OCI-LY3 (cell line): Measurements from ENCODE around the gene DYRK1A.

Source experiments
- H2AFZ ChIP-seq: fragments of 200-600, 300-600 bp; shearing (Covaris generic); 2 replicates; pipeline ENCODE4 v1.6.0; 2014; ENCODE audit warnings: antibody characterized with exemption, low read depth, low read length
- H3K27ac ChIP-seq: fragments of 200-600, 300-600 bp; sonication (generic); 2 replicates; pipeline ENCODE4 v1.5.1; 2014; ENCODE audit warnings: mild to moderate bottlenecking, low read length, moderate library complexity, mixed read lengths
- H3K27me3 ChIP-seq: fragments of 200-600, 300-600 bp; sonication (generic); 2 replicates; pipeline ENCODE4 v1.6.1; 2014; ENCODE audit warnings: low read depth, low read length, mixed read lengths
- H3K36me3 ChIP-seq: fragments of 200-600, 300-600 bp; sonication (generic); replicated peaks from 2 replicates; pipeline ENCODE3; 2014; ENCODE audit warnings: low read depth, low read length, mixed read lengths
- H3K4me1 ChIP-seq: fragments of 300-600, 200-600 bp; sonication (generic); 2 replicates; pipeline ENCODE4 v1.6.1; 2014; ENCODE audit warnings: low read length, mixed read lengths
- H3K4me2 ChIP-seq: fragments of 200-600, 300-600 bp; sonication (generic); 2 replicates; pipeline ENCODE4 v1.6.1; 2014; ENCODE audit warnings: low read length, mixed read lengths
- H3K4me3 ChIP-seq: fragments of 300-600, 200-600 bp; sonication (generic); 2 replicates; pipeline ENCODE4 v1.5.1; 2014; ENCODE audit warnings: antibody characterized with exemption, mild to moderate bottlenecking, low read length, moderate library complexity
- H3K79me2 ChIP-seq: fragments of 300-600, 200-600 bp; shearing (Covaris generic); 2 replicates; pipeline ENCODE4 v1.6.1; 2014; ENCODE audit warnings: mild to moderate bottlenecking, low read length, mixed read lengths
- H3K9ac ChIP-seq: fragments of 300-600, 200-600 bp; shearing (Covaris generic); 2 replicates; pipeline ENCODE4 v1.6.0; 2014; ENCODE audit warnings: mild to moderate bottlenecking, low read length, moderate library complexity
- H3K9me3 ChIP-seq: fragments of 200-600, 300-600 bp; shearing (Covaris generic); 2 replicates; pipeline ENCODE4 v1.6.1; 2014; ENCODE audit warnings: low read length, mixed read lengths; ENCODE audit not compliant: insufficient read depth
- H4K20me1 ChIP-seq: fragments of 200-600, 300-600 bp; sonication (generic); 2 replicates; pipeline ENCODE4 v1.6.1; 2016; ENCODE audit warnings: low read length, mixed read lengths; ENCODE audit not compliant: insufficient read depth
- CTCF ChIP-seq: fragments of 200-600, 300-600 bp; sonication (generic); IDR thresholded peaks from 2 replicates; pipeline ENCODE4 v1.5.1; 2014; ENCODE audit warnings: antibody characterized with exemption, low read length, low read depth
- EZH2phosphoT487 ChIP-seq: fragments of 200-600 bp; shearing (Covaris generic); IDR thresholded peaks from 2 replicates; pipeline ENCODE4 v1.6.1; 2018; ENCODE audit warnings: antibody characterized with exemption, mixed run types, low read depth

DYRK1A gene

GRCh38 chr21:37574751-37575150, 208.2 kb downstream of the DYRK1A start:
- Histone ChIP-seq H2AFZ (no peak overlapping the region), H4K20me1 (no peaks in the 10 kb centered on the region), H3K36me3 (no peaks in the 10 kb centered on the region), H3K9ac (no peak overlapping the region), H3K27ac (no peak overlapping the region), H3K4me3 (no peak overlapping the region), H3K27me3 (peaks cover 11% of the 10 kb centered on the region), H3K9me3 (no peaks in the 10 kb centered on the region), H3K79me2 (no peaks in the 10 kb centered on the region), H3K4me1 (no peaks in the 10 kb centered on the region), H3K4me2 (no peak overlapping the region)
- TF ChIP-seq EZH2phosphoT487 (no peak), CTCF (no peak)

GRCh38 chr21:37575580-37575979, 209.0 kb downstream of the DYRK1A start:
- H3K27ac ChIP-seq: no peak overlapping the region
- H3K4me3 ChIP-seq: no peak overlapping the region
- peaks cover 9% of the 10 kb centered on the region for H3K27me3 ChIP-seq
- TF ChIP-seq EZH2phosphoT487: no peak
- no peak for TF ChIP-seq CTCF
- H3K79me2 ChIP-seq: no peaks in the 10 kb centered on the region
- no peak overlapping the region for H2AFZ ChIP-seq
- H3K4me1 ChIP-seq: no peaks in the 10 kb centered on the region
- H3K9ac ChIP-seq: no peak overlapping the region
- no peaks in the 10 kb centered on the region for H3K36me3 ChIP-seq
- H4K20me1 ChIP-seq: no peaks in the 10 kb centered on the region
- H3K4me2 ChIP-seq: no peak overlapping the region
- H3K9me3 ChIP-seq: no peaks in the 10 kb centered on the region
